ENCODE data around the gene MSL1.
A peak's percentile ranks its signal among the peaks of the same experiment; 100 is the strongest.
"Not testable (repeated sequence)": the region's sequence is repeated elsewhere in the genome, so short reads cannot be mapped to it uniquely, and the experiment has no call there.

MSL1 gene

GRCh38 chr17:40130352-40131042 lies 8.7 kb downstream of the MSL1 start:
- DNase-seq, result peak; percentile 89 to 94

GRCh38 chr17:40134184-40134583 lies 12.4 kb downstream of the MSL1 start:
- DNase-seq, result no peak

- no peak for DNase-seq
Observed at GRCh38 chr17:40135817-40136216, 14.0 kb downstream of the MSL1 start.

- DNase-seq, result no peak
Observed at GRCh38 chr17:40139566-40140058, 17.8 kb downstream of the MSL1 start.

GRCh38 chr17:40143166-40143565 lies 21.4 kb downstream of the MSL1 start:
- not testable (repeated sequence) for DNase-seq

GRCh38 chr17:40145476-40145875 lies 23.7 kb downstream of the MSL1 start:
- no peak for DNase-seq

- DNase-seq, result no peak
Observed at GRCh38 chr17:40148527-40148926, 26.8 kb downstream of the MSL1 start.

GRCh38 chr17:40150276-40150675 lies 28.5 kb downstream of the MSL1 start:
- DNase-seq, result no peak

GRCh38 chr17:40151414-40151963 lies 29.7 kb downstream of the MSL1 start:
- peak; percentile 11 to 61 for DNase-seq

GRCh38 chr17:40153603-40154236 lies 31.9 kb downstream of the MSL1 start:
- DNase-seq, result no peak

GRCh38 chr17:40157973-40158372 lies 36.2 kb downstream of the MSL1 start:
- peak; percentile 7 to 12 for DNase-seq

GRCh38 chr17:40158438-40159013 lies 36.8 kb downstream of the MSL1 start:
- DNase-seq, result peak in 1 of 2 donors; percentile 37

GRCh38 chr17:40159456-40159855 lies 37.7 kb downstream of the MSL1 start:
- DNase-seq, result no peak

GRCh38 chr17:40167685-40168261 lies 46.0 kb downstream of the MSL1 start:
- DNase-seq, result no peak

GRCh38 chr17:40168262-40168832 lies 46.6 kb downstream of the MSL1 start:
- peak; percentile 61 to 64 for DNase-seq

GRCh38 chr17:40170325-40170724 lies 48.6 kb downstream of the MSL1 start:
- no peak for DNase-seq

- DNase-seq, result no peak
Observed at GRCh38 chr17:40171750-40172149, 50.0 kb downstream of the MSL1 start.

GRCh38 chr17:40173091-40173777 lies 51.5 kb downstream of the MSL1 start:
- DNase-seq, result no peak

- no peak for DNase-seq
Observed at GRCh38 chr17:40173778-40174135, 52.0 kb downstream of the MSL1 start.

GRCh38 chr17:40174514-40174913 lies 52.7 kb downstream of the MSL1 start:
- peak in 1 of 2 donors; percentile 12 for DNase-seq

GRCh38 chr17:40175928-40176753 lies 54.4 kb downstream of the MSL1 start:
- no peak for DNase-seq
